ENCODE data around the gene NSMCE4A.
"Not testable (repeated sequence)": the region's sequence is repeated elsewhere in the genome, so short reads cannot be mapped to it uniquely, and the experiment has no call there.

NSMCE4A gene, protein sequence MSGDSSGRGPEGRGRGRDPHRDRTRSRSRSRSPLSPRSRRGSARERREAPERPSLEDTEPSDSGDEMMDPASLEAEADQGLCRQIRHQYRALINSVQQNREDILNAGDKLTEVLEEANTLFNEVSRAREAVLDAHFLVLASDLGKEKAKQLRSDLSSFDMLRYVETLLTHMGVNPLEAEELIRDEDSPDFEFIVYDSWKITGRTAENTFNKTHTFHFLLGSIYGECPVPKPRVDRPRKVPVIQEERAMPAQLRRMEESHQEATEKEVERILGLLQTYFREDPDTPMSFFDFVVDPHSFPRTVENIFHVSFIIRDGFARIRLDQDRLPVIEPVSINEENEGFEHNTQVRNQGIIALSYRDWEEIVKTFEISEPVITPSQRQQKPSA
- total RNA-seq, result 38.5 reads per million, percentile 62 among the genes with 10 or more reads in this experiment

- DNase-seq, result peak; percentile 49
Observed at GRCh38 chr10:121974535-121975294, at the start of gene NSMCE4A. TSS of gene NSMCE4A (minus strand) at chr10:121975217. CDS start at chr10:121975165, 52 bp downstream.

- DNase-seq, result not testable (repeated sequence)
Observed at GRCh38 chr10:122023257-122023656, 48.2 kb upstream of the NSMCE4A start.

DNA sequence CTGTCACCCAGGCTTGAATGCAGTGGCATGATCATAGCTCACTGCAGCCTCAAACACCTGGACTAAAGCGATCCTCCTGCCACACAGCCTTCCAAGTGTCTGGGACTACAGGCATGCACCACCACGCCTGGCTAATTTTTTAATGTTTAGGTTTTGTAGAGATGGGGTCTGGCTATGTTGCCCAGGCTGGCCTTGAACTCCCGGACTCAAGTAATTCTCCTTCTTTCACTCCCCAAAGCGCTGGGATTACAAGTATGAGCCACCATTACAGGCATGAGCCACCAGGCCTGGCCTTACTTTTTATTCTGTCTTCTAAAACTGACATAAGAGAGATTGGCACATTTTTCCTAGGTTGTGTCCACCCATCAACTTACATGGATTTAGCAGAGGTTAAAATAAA is 47.3 kb upstream of the NSMCE4A start:
- DNase-seq, result no peak

DNA sequence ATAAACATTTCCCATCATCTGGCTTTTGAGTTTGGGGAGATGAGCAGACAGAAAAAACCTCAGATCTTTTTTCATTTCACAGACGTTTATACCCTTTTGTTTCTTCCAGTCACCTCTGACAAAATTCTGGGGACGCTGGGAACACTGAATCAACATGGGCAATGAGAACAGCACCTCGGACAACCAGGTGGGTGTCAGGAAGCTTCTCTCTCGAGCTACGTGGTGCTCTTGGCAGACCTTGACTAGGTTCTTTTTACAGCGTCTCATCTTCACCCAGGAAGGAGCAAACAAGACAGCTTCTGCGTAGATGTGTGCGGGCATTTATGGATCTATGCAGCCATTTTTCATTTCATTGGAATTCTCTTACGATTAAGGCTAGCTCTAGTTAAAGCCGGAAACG is 46.8 kb upstream of the NSMCE4A start:
- no peak for DNase-seq

DNA sequence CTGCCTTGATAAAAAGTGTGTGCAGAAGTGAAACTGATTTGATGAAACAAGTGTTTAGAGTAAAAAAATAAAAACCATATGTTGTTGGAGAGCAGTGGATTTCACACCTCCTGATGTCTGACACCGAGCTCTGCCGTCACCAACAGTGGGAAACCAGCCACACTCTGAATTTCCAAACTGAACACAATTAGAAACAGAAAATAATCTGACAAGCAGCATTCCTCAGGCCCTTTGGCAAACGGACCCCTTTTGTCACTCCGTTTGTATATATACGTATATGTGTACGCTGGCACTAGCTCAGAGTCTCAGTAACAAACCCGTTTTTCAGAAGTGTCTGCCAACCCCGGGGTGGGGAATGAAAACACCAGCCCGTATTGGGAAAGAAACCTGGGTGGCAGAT is 46.4 kb upstream of the NSMCE4A start:
- no peak for DNase-seq

DNA sequence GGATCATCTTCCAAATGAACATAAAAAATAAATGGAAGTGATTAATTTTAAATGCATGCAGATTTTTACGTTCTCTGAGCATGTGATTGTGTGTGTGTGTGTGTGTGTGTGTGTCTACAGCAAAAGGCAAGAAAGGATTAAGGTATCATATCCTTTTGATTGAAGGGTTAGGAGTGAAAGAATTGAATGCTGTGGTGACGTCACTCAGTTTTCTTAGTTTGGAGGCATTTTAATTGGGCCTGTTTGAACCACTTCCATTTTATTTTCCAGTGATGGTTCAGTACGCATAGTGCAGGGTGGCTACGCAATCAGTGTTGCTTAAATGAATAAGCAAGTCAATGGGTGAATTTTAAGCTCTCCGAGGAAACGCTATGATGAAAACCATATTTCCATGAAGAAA is 45.2 kb upstream of the NSMCE4A start:
- DNase-seq, result no peak

DNA sequence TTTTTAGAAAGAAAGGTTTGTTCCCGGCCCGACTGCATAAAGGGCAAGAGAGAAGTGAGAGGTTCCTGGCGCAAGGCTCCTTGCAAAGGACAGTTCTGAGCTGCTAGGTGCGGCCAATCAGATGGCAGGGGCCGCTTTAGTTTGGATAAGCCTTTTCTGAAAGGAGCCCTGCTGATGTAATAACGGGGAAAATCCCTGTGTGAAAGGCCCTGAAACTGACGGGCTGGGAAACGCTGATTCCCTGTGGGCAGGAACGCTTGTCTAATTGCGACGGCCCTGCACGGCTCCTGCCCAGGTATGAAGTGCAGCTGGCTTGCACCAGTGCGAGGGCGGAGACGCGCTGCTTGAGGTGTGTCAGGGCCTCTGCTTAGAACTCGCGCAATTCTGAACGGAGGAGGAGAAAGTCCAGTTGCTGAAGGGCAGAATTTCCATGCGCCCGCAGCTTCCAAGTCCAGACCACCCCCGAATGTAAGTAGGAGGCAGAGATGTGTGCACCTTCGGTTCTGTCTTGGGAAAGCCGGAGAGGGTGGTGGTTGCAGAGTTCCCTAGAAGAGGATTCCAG is 44.5 kb upstream of the NSMCE4A start:
- no peak for DNase-seq

- DNase-seq, result no peak
Observed at GRCh38 chr10:122018951-122019413, 44.0 kb upstream of the NSMCE4A start.

DNA sequence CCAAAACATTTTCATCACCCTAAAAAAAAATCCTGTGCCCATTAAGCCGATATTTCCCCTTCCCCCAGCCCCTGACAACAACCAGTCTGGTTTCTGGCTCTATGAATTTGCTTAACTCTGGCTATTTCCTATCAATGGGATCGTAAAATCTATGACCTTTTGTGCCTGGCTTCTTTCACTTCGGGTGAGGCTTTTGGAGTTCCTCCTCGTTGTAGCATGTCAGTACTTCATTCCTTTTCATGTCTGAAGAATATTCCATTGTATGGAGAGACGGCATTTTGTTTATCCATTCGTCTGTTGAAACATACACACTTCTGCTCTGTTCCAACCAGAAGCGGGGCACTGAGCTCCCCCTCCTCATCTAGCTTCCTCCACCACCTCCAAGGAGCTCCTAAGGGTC is 43.5 kb upstream of the NSMCE4A start:
- no peak for DNase-seq

GRCh38 chr10:122017926-122018325 is 42.9 kb upstream of the NSMCE4A start:
- DNase-seq, result not testable (repeated sequence)

DNA sequence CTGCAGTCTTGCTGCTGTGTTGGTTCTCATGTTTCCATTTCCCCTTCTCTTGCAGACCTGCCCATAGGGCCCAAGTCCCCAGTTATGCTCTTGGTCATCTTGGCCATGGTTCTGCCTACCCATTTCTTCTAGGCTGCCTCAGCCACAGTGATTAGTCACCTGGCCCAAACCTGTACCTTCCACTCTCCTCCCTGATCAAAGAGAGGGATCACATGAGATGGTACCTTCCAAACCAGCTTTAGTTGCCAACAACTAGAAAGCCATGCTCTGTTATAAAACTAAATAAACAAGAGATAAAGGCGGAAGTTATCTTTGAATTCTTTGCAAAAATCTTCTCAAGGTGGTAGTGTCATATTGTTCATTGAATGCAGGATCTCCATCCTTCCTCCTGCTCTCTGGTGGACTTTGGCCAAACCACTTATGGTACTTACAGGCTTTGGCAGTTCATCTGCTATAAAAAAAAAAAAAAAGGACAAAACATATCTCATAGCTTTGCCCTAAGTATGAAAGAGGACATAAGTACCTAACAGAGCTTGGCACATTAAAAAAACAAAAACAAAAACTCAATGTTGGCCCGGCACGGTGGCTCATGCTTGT is 39.7 kb upstream of the NSMCE4A start:
- DNase-seq, result no peak

- DNase-seq, result no peak
Observed at GRCh38 chr10:122013311-122013780, 38.3 kb upstream of the NSMCE4A start.

- no peak for DNase-seq
Observed at GRCh38 chr10:122012731-122013130, 37.7 kb upstream of the NSMCE4A start.

DNA sequence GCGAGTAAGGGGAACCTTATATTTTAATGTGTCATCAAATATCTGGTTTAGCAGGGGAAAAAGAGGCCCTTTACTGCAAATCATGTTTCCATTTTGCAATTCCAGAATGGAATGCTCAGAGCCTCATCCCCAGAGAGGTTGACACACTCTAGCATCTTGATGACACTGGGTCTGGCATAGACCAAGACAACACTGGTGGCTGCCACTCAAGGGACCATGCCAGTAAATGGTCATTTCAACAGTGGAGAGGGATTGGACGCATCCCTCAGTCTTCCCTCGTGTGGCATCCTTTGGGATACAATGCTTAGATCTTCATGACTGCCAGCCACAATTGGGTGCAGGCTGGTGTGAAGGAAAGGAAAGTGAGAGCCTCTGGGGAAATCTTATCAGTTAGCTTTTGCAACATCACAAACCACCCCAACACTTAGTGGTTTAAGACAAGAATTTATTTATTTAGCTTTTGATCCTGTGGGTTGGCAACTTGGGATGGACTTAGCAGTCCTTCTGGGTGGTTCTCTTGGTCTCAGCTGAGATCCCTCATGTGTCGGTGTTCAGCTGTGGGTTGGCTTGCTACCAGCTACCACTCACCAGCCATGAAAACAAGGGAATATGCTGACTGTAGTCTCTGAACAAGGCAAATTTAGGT is 35.5 kb upstream of the NSMCE4A start:
- DNase-seq, result no peak

DNA sequence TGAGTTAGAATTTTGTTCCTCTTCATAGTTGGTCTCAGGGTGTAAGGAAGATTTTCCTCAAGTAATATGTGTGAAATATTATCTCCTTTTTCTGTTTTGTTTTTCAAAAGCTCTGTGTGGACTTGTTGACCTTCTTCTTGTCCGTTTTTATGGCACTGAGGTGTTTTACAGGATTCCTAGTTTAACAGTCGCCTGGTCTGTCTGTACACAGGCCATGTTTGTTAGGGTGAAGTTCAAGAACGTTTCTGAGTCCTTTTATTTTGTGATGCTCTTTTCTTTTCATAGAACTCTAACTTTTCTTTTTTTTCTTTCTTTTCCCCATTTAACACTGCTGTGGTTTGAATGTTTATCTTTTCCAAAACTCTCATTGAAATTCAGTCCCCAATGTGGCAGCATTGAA is 32.4 kb upstream of the NSMCE4A start:
- DNase-seq, result no peak

DNA sequence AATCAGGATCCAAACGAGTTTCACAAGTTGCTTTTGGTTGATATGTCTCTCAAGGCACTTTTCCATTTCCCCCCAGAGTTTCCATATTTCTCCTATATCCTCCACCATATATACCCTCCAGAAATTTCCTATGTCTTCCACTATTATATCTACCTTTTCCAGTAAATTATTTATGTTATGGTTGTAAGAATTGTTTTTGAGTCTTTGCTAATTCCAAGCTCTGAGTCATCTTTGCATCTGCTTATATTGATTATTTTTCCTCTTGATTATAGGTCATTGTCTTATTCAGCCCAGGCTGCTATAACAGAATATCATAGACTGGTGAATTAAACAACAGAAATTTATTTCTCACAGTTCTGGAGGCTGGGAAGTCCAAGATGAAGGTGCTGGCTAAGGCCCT is 26.7 kb upstream of the NSMCE4A start:
- DNase-seq, result no peak

DNA sequence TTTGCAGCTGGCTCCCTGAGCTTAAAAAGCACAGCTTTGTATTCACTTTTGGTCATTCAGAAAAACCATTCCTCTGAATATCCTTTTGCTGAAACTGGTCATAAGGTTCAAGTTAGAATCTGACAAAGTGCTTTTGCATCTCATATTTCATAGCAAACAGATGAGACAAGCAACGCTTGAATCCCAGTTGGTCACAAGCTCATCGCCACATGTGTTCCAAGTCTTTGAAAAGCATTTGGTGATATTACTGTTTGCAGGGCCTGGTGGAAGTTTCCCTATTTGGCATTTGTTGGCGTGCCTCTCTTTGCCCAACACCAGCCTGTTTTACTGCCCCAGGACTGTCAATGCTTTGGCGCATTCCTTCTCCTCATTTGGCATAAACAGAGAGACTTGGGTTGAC is 24.3 kb upstream of the NSMCE4A start:
- DNase-seq, result no peak

GRCh38 chr10:121998462-121998861 is 23.4 kb upstream of the NSMCE4A start:
- DNase-seq, result no peak

GRCh38 chr10:121994429-121994941 is 19.5 kb upstream of the NSMCE4A start:
- DNase-seq, result no peak

GRCh38 chr10:121991727-121992126 is 16.7 kb upstream of the NSMCE4A start:
- DNase-seq, result not testable (repeated sequence)

- DNase-seq, result no peak
Observed at GRCh38 chr10:121990015-121990677, 15.1 kb upstream of the NSMCE4A start.
